IPS-15b (cell line): ENCODE results near the gene TCHHL1.
"Not testable (repeated sequence)": the region's sequence is repeated elsewhere in the genome, so short reads cannot be mapped to it uniquely, and the experiment has no call there.

ENCODE experiments used
- H3K27me3 ChIP-seq: one replicate; pipeline ENCODE4 v1.6.1; 2013; ENCODE audit warnings: low read length; ENCODE audit not compliant: control insufficient read depth, insufficient read depth
- H3K36me3 ChIP-seq: one replicate; pipeline ENCODE4 v1.6.1; 2013; ENCODE audit warnings: low read length; ENCODE audit not compliant: control insufficient read depth, insufficient read depth
- H3K4me1 ChIP-seq: one replicate; pipeline ENCODE4 v1.6.1; 2013; ENCODE audit warnings: mild to moderate bottlenecking, low read length; ENCODE audit not compliant: control insufficient read depth, insufficient read depth
- H3K4me3 ChIP-seq: one replicate; pipeline ENCODE4 v1.5.1; 2013; ENCODE audit warnings: low read depth, low read length
- H3K9ac ChIP-seq: one replicate; pipeline ENCODE4 v1.6.1; 2013; ENCODE audit warnings: low read depth, mild to moderate bottlenecking, low read length
- H3K9me3 ChIP-seq: one replicate; pipeline ENCODE4 v1.6.1; 2013; ENCODE audit warnings: mild to moderate bottlenecking, low read length; ENCODE audit not compliant: control insufficient read depth, insufficient read depth

TCHHL1 gene

DNA sequence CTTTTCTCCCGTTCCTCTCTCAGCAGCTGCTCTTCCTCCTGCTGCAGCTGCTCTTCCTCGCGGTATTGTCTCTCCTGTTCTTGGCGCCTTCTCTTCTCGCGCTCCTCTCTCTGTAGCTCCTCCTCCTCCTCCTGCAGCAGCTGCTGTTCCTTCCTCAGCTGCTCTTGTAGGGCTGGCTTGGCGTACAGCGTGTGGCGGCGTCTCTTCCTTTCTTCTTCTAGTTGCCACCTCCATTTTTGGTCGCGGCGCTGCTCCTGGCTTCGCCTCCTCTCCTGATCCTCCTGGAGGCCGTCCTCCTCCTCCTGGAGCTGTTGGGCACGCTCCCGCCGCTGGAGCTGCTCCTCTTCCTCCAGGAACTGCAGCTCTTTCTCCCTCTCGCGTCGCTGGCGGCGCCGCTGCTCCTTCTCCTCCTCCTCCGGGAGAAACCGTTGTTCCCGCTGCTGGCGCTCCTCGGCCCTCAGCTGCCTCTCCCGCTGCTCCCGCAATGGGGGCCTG is 21.5 kb upstream of the TCHHL1 start:
- Histone ChIP-seq H3K9me3 (peaks cover 4% of the 10 kb centered on the region), H3K4me3 (peak overlapping the region; percentile 44), H3K27me3 (peaks cover 98% of the 10 kb centered on the region), H3K36me3 (no peaks in the 10 kb centered on the region), H3K4me1 (no peaks in the 10 kb centered on the region), H3K9ac (no peak overlapping the region)

DNA sequence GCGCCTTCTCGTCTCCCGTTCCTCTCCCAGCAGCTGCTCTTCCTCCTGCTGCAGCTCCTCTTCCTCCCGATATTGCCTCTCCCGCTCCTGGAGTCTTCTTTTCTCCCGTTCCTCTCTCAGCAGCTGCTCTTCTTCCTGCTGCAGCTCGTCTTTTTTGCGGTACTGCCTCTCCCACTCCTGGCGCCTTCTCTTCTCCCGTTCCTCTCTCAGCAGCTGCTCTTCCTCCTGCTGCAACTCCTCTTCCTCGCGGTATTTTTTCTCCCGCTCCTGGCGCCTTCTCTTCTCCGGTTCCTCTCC is 21.1 kb upstream of the TCHHL1 start:
- H3K36me3 ChIP-seq, result no peaks in the 10 kb centered on the region
- H3K4me1 ChIP-seq, result no peaks in the 10 kb centered on the region
- peak overlapping the region; percentile 44 for H3K4me3 ChIP-seq
- H3K9me3 ChIP-seq, result peaks cover 4% of the 10 kb centered on the region
- H3K9ac ChIP-seq, result no peak overlapping the region
- H3K27me3 ChIP-seq, result peaks cover 98% of the 10 kb centered on the region

DNA sequence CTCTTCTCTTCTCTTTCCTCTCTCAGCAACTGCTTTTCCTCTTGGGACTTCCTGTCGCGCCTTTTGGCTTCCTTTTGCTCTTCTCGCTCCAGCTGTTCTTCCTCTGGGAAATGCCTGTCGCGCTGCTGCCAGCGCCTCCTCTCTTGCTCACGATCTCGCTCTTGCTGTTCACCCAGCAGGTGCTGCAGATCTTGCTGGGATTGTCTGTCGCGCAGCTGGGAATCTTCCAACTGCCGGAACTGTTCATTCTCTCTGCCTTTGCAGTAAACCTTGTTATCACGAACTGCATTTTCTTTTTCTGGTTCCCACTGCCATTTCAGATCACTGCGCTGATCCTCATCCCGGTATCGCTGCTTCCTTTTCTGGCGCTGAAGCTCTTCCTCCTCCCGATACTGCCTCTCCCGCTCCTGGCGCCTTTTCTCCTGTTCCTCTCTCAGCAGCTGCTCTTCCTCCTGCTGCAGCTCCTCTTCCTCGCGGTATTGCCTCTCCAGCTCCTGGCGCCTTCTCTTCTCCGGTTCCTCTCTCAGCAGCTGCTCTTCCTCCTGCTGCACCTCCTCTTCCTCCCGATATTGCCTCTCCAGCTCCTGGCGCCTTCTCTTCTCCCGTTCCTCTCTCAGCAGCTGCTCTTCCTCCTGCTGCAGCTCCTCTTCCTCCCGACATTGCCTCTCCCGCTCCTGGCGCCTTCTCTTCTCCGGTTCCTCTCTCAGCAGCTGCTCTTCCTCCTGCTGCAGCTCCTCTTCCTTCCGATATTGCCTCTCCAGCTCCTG is 20.6 kb upstream of the TCHHL1 start:
- peaks cover 4% of the 10 kb centered on the region for H3K9me3 ChIP-seq
- H3K4me1 ChIP-seq, result no peaks in the 10 kb centered on the region
- H3K36me3 ChIP-seq, result no peaks in the 10 kb centered on the region
- peak overlapping the region; percentile 44 for H3K4me3 ChIP-seq
- no peak overlapping the region for H3K9ac ChIP-seq
- H3K27me3 ChIP-seq, result peaks cover 98% of the 10 kb centered on the region

DNA sequence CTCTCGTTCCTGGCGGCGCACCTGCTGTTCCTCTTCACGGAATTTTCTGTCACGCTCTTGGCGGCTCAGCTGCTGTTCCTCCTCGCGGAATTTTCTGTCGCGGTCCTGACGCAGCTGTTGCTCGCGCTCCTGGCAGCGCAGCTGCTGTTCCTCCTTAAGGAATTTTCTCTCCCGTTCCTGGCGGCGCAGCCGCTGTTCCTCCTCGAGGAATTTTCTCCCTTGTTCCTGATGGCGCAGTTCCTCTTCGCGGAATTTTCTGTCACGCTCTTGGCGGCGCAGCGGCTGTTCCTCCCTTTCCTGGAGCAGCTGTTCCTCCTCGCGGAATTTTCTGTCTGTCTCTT is 20.0 kb upstream of the TCHHL1 start:
- Histone ChIP-seq H3K9ac (no peak overlapping the region), H3K36me3 (no peaks in the 10 kb centered on the region), H3K4me3 (peak overlapping the region; percentile 44), H3K9me3 (peaks cover 4% of the 10 kb centered on the region), H3K4me1 (no peaks in the 10 kb centered on the region), H3K27me3 (peaks cover 98% of the 10 kb centered on the region)

DNA sequence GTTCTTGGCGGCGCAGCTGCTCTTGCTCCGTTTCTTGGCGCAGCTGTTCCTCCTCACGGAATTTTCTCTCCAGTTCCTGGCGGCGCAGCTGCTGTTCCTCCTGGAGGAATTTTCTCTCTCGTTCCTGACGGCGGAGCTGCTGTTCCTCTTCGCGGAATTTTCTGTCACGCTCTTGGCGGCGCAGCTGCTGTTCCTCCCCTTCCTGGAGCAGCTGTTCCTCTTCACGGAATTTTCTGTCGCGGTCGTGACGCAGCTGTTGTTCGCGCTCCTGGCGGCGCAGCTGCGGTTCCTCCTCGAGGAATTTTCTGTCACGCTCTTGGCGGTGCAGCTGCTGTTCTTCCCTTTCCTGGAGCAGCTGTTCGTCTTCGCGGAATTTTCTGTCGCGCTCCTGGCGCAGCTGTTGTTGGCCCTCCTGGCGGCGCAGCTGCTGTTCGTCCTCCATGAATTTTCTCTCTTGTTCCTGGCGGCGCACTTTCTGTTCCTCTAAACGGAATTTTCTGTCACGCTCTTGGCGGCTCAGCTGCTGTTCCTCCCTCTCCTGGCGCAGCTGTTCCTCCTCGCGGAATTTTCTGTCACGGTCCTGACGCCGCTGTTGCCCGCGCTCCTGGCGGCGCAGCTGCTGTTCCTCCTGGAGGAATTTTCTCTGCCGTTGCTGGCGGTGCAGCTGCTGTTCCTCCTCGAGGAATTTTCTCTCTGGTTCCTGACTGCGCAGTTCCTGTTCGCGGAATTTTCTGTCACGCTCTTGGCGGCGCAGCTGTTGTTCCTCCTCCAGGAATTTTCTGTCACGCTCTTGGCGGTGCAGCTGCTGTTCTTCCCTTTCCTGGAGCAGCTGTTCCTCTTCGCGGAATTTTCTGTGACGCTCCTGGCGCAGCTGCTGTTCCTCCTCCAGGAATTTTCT is 19.4 kb upstream of the TCHHL1 start:
- Histone ChIP-seq H3K9me3 (peaks cover 4% of the 10 kb centered on the region), H3K27me3 (peaks cover 96% of the 10 kb centered on the region), H3K4me1 (no peaks in the 10 kb centered on the region), H3K9ac (no peak overlapping the region), H3K36me3 (no peaks in the 10 kb centered on the region), H3K4me3 (peak overlapping the region; percentile 44)

DNA sequence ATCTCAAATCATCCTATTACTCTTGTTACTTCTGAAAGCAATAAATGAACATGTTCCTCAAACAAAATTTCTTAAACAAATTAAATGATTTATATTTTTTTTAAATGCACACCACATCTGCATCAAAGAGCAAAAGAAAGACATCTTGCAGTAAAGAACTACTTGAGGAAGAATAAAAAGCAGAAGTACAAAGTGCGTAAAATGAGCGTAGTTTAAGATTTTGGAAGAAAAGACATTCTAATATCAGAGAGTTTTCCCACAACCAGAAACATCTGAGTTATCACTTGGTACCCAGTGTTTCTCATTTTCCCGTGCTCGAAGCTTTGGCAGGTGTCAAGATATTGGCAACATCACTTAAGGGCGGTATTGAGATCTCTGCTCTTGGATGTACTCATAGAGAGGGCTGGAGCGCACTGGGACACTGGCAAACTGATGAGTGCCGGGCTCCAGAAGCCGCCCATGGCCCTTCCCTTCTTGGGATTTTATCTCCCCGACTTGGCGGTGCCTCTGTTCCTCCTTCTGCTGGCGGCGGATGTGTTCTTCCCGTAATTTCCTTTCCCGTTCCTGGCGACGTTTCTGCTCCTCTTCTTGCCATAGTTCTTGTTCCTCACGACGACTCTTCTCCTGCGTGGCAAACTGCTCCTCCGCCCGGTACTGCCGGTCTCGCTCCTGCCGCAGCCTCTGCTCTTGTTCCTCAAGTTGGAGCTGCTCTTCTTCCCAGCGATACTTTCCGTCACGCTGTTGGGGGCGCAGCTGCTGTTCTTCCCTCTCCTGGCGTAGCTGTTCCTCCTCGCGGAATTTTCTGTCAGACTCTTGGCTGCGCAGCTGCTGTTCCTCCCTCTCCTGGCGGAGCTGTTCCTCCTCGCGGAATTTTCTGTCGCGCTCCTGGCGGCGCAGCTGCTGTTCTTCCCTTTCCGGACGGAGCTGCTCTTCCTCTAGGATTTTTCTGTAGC is 18.4 kb upstream of the TCHHL1 start:
- Histone ChIP-seq H3K27me3 (peaks cover 90% of the 10 kb centered on the region), H3K36me3 (no peaks in the 10 kb centered on the region), H3K9ac (no peak overlapping the region), H3K4me1 (no peaks in the 10 kb centered on the region), H3K4me3 (peak overlapping the region; percentile 44), H3K9me3 (peaks cover 4% of the 10 kb centered on the region)

DNA sequence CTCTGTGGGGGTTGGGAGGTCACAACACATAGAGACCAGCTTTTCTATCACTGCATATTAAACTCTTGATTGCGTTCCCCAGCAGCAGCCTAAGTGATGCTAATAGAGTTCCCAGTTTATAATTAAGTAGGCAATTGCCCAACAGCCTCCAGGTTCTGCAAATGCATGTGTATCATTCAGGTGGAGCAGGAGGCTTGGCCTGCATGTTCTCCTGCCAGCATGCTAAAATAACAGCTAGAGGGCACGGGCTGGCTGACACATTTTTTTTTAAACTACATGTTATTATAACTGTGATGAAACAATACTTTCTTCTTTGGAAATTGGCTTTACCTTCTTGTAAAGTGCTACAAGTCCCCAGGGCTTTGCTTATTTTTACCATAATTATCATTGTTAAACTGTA is 16.0 kb upstream of the TCHHL1 start:
- Histone ChIP-seq H3K9ac (no peak overlapping the region), H3K4me1 (no peaks in the 10 kb centered on the region), H3K4me3 (no peak overlapping the region), H3K27me3 (peaks cover 68% of the 10 kb centered on the region), H3K9me3 (peaks cover 4% of the 10 kb centered on the region), H3K36me3 (no peaks in the 10 kb centered on the region)

DNA sequence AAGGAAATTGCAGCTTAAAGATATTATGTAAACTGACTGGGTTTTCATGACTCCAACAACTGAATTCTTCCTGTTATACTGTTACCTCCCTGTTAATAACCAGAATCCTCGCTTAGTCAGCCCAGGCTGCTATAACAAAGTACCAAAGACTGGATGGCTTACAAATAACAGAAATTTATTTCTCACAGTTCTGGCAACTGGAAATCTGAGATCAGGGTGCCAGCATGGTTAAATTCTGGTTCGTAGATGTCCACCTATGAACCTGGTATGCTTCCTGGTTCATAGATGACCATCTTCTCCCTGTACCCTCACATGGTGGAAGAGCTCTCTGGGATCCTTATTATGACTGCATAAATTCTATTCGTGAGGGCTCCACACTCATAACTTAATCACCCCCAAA is 8.1 kb upstream of the TCHHL1 start:
- Histone ChIP-seq H3K9ac (no peak overlapping the region), H3K4me3 (no peak overlapping the region), H3K27me3 (no peaks in the 10 kb centered on the region), H3K4me1 (no peaks in the 10 kb centered on the region), H3K9me3 (no peaks in the 10 kb centered on the region), H3K36me3 (no peaks in the 10 kb centered on the region)

DNA sequence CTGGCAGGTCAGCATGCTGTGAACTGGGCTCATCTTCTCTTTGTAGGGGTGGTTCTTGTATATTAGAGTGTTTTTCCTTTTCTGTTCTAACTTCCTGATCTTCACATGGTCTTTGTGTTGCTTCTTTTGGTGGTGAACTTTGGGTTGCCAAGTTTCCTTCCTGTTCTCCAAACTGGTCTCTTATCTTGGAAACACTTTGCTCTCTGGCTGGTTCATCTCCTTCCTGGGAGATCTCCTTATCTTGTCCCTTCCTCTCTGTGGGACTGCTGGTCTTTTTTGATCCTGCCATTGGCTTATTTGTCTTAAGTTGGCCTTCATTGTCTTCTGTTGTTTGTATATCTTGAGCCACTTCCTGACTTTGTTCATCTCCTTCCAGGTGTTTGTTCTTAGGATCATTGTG is 2.1 kb downstream of the TCHHL1 start:
- no peak overlapping the region for H3K4me3 ChIP-seq

DNA sequence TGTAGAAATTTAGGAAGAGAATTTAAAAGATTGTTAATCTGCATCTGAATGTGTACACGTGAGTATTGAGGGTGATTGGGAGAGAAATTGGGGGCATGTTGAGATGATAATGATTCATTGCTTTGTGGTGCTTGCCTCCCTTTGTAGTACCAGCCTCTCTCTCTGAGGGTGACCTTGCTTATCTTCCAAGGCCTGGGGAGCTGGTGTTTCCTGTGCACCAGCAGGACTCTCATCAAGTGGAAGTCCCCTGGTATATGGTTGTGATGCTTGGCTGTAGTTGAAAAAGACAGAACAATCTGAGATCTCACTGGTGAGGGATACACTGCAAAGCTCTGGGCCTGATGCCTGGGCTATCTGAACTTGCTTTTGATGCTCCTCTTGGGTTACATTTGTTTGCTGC is 4.0 kb downstream of the TCHHL1 start:
- Histone ChIP-seq H3K9me3 (no peaks in the 10 kb centered on the region), H3K27me3 (peaks cover 24% of the 10 kb centered on the region), H3K4me1 (no peaks in the 10 kb centered on the region), H3K36me3 (no peaks in the 10 kb centered on the region), H3K9ac (no peak overlapping the region), H3K4me3 (no peak overlapping the region)

More for the DNA sequence above, 2.1 kb downstream of the TCHHL1 start:
- Histone ChIP-seq H3K4me1 (no peaks in the 10 kb centered on the region), H3K9ac (no peak overlapping the region), H3K27me3 (peaks cover 24% of the 10 kb centered on the region), H3K9me3 (no peaks in the 10 kb centered on the region), H3K36me3 (no peaks in the 10 kb centered on the region)

DNA sequence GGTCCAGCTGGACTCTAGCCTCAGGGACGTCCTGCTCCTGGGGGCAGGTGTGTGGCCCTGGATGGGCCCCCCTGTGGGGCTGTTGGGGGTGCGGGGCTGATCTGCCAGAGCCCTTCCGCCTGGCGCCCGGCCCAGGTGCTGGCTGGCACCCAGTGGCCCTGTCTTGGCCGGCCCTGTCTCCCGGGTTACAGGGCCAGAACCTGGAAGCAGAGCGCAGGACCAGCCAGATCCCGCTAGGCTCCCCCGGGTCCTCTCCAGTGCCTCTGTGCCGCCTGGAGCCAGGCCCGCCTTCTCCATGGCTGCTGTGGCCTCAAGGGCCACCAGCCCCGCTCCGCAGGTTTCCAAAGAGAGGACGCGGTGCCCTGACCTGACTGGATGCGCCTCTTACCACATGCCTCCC is 7.8 kb downstream of the TCHHL1 start:
- not testable (repeated sequence) for H3K9ac ChIP-seq, H3K4me3 ChIP-seq, H3K36me3 ChIP-seq, H3K4me1 ChIP-seq, H3K9me3 ChIP-seq, H3K27me3 ChIP-seq
